Measurements from ENCODE around the gene BCL2A1. TPM values are rescaled to one million over a fixed set of nuclear protein-coding genes. Genes with fewer than 3 reads are reported as not detected.

Gene BCL2A1
- polyA plus RNA-seq, 1 donor (not counting 4 experiments of a cell fraction or from before 2014, with no cell fraction given) = 0.10 TPM

DNA sequence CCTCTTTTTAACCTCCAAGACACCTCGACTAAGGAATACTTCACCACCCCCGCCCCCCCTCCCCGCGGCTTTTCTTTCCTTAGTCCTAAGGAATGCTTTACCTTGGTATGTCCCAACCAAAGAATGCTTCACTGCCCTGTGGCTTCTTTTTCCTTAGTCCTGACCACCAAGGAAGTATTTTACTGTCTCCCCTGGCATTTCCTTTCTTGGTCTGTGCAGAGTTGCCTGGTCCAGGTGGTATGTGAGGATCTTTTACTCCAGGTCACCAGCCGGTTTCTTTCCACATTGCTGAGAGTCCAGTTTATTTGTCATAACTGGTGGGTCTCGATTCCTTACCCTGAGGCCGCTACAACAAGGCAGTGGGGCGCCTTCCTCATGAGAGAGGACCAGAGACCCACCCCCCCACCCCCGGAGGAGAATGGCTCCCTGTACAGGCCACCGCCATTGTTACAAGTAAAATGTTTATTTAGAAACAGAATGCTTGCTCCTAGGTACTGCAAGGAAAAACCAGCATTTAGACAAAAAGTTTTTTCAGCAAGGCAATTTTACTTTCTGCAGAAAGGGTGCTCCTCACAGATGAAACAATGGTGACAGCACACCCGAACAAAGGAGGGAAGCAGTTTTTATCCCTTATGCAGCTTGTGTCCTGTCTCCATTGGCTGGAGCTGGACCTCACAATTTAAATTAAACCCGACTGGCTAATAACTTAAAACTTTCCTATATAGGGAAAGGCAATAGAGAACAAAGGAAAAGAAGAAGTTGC lies 51.1 kb downstream of the BCL2A1 start:
- H3K9ac ChIP-seq (ENCODE audit: control insufficient read depth, extremely low read depth, insufficient read depth, low read length) = no peak overlapping the region
- H4K20me1 ChIP-seq (ENCODE audit: control insufficient read depth, extremely low read depth, insufficient read depth, low read length) = no peaks in the 10 kb centered on the region
- H2AFZ ChIP-seq (ENCODE audit: control insufficient read depth, low read length) = no peak overlapping the region
- DNase-seq (ENCODE audit: low read depth, low spot score) (no peak), FAIRE-seq (no peak)
- no peaks in the 10 kb centered on the region for H3K4me1 ChIP-seq (ENCODE audit: control insufficient read depth, extremely low read depth, insufficient read depth, low read length)
- peaks cover 0 to 8% of the 10 kb centered on the region in 2 experiments for H3K36me3 ChIP-seq (ENCODE audit: control insufficient read depth in 2 of 2, extremely low read depth in 1 of 2, insufficient read depth in 2 of 2, low read length in 2 of 2)
- dilution Hi-C loops (cut with MboI; ENCODE audit: extremely low pct_ligation_motif_present, low sequenced_read_pairs) = no loop called here
- no peak overlapping the region for H3K4me2 ChIP-seq (ENCODE audit: control insufficient read depth, extremely low read depth, insufficient read depth, low read depth, low read length)
- H3K4me3 ChIP-seq (ENCODE audit: control insufficient read depth in 2 of 3, extremely low read depth in 1 of 3, insufficient read depth in 2 of 3, low read depth in 1 of 3, low read length in 3 of 3) = no peak overlapping the region
- H3K27ac ChIP-seq (ENCODE audit: control insufficient read depth, insufficient read depth, low read length) = no peak overlapping the region
- H3K9me1 ChIP-seq (ENCODE audit: control insufficient read depth, extremely low read depth, insufficient read depth, low read length) = no peaks in the 10 kb centered on the region
- no peak for TF ChIP-seq EZH2 (IDR thresholded peaks at IDR 0.05; ENCODE audit: low read length)
- TF ChIP-seq, protein P1, sequence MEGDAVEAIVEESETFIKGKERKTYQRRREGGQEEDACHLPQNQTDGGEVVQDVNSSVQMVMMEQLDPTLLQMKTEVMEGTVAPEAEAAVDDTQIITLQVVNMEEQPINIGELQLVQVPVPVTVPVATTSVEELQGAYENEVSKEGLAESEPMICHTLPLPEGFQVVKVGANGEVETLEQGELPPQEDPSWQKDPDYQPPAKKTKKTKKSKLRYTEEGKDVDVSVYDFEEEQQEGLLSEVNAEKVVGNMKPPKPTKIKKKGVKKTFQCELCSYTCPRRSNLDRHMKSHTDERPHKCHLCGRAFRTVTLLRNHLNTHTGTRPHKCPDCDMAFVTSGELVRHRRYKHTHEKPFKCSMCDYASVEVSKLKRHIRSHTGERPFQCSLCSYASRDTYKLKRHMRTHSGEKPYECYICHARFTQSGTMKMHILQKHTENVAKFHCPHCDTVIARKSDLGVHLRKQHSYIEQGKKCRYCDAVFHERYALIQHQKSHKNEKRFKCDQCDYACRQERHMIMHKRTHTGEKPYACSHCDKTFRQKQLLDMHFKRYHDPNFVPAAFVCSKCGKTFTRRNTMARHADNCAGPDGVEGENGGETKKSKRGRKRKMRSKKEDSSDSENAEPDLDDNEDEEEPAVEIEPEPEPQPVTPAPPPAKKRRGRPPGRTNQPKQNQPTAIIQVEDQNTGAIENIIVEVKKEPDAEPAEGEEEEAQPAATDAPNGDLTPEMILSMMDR (optimal IDR thresholded peaks at IDR 0.05 in 1 of 3, IDR thresholded peaks at IDR 0.05 in 1 of 3, conservative IDR thresholded peaks at IDR 0.05 in 1 of 3; ENCODE audit: extremely low read depth in 1 of 3, insufficient read depth in 2 of 3, low read length in 3 of 3) = no peak
- H3K79me2 ChIP-seq (ENCODE audit: control insufficient read depth, insufficient read depth, low read length) = peaks cover 27% of the 10 kb centered on the region
- H3K9me3 ChIP-seq (ENCODE audit: control insufficient read depth, low read depth, low read length) = peaks cover 15% of the 10 kb centered on the region
- no peaks in the 10 kb centered on the region for H3K27me3 ChIP-seq (ENCODE audit: control insufficient read depth, extremely low read depth, insufficient read depth, low read length)

DNA sequence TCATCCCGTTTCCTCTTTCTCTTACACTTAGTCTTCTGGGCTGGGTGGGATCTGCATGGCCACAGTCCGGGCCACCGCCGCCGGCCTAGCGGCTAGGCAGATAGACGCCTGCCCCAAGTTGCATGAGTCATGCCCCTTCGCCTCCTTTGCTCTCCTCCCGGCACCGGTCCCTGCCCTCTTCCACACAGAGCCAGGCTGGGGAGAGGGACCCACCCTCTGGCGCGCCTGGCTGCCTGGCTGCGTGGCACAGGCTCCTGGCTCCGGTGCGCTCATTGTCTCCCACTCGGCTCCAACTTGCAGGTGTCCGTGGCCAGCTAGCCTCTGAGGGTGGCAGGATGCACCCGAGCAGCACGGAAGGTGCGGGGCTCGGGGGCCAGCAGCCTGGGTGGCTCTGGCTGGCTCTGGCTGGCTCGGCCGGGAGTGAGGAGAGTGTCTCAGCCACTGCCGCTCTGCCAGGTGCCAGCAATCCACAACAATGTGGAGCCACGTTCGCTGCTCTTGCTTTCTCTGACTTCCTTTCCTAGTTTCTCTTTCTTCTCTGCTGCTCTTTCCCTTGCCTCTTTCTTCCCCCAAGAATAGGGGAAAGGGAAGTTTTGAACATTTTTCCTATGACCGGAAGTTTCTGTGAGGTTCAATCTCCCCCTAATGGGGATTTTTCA lies 51.8 kb downstream of the BCL2A1 start:
- H3K9me1 ChIP-seq (ENCODE audit: control insufficient read depth, extremely low read depth, insufficient read depth, low read length) = no peaks in the 10 kb centered on the region
- H3K36me3 ChIP-seq (ENCODE audit: control insufficient read depth in 2 of 2, extremely low read depth in 1 of 2, insufficient read depth in 2 of 2, low read length in 2 of 2) = peaks cover 0 to 10% of the 10 kb centered on the region in 2 experiments
- no peaks in the 10 kb centered on the region for H3K4me1 ChIP-seq (ENCODE audit: control insufficient read depth, extremely low read depth, insufficient read depth, low read length)
- no peak overlapping the region for H3K27ac ChIP-seq (ENCODE audit: control insufficient read depth, insufficient read depth, low read length)
- no peaks in the 10 kb centered on the region for H3K27me3 ChIP-seq (ENCODE audit: control insufficient read depth, extremely low read depth, insufficient read depth, low read length)
- H3K9me3 ChIP-seq (ENCODE audit: control insufficient read depth, low read depth, low read length) = peaks cover 15% of the 10 kb centered on the region
- DNase-seq (ENCODE audit: low read depth, low spot score) = no peak
- dilution Hi-C loops (cut with MboI; ENCODE audit: extremely low pct_ligation_motif_present, low sequenced_read_pairs) = no loop called here
- H3K79me2 ChIP-seq (ENCODE audit: control insufficient read depth, insufficient read depth, low read length) = peaks cover 27% of the 10 kb centered on the region
- no peak for FAIRE-seq
- no peak overlapping the region for H3K4me2 ChIP-seq (ENCODE audit: control insufficient read depth, extremely low read depth, insufficient read depth, low read depth, low read length)
- H2AFZ ChIP-seq (ENCODE audit: control insufficient read depth, low read length) = no peak overlapping the region
- H3K4me3 ChIP-seq (ENCODE audit: control insufficient read depth in 2 of 3, extremely low read depth in 1 of 3, insufficient read depth in 2 of 3, low read depth in 1 of 3, low read length in 3 of 3) = no peak overlapping the region
- TF ChIP-seq, protein P1 (optimal IDR thresholded peaks at IDR 0.05 in 1 of 3, IDR thresholded peaks at IDR 0.05 in 1 of 3, conservative IDR thresholded peaks at IDR 0.05 in 1 of 3; ENCODE audit: extremely low read depth in 1 of 3, insufficient read depth in 2 of 3, low read length in 3 of 3) = no peak
- no peak for TF ChIP-seq EZH2 (IDR thresholded peaks at IDR 0.05; ENCODE audit: low read length)
- no peak overlapping the region for H3K9ac ChIP-seq (ENCODE audit: control insufficient read depth, extremely low read depth, insufficient read depth, low read length)
- H4K20me1 ChIP-seq (ENCODE audit: control insufficient read depth, extremely low read depth, insufficient read depth, low read length) = no peaks in the 10 kb centered on the region
